LNCaP clone FGC (cell line): ENCODE results near the gene PPM1K.

Experiments
- DNase-seq: peaks from one replicate; pipeline ENCODE4 v3.0.0-alpha.2; 2011; ENCODE audit warnings: low read depth
- H3K4me3 ChIP-seq: 2 replicates; pipeline ENCODE4 v1.5.1; 2011; ENCODE audit warnings: mild to moderate bottlenecking, low read depth, low read length, control low read depth
- CTCF ChIP-seq: IDR thresholded peaks from 2 replicates; pipeline ENCODE4 v1.5.1; 2012; ENCODE audit warnings: mild to moderate bottlenecking; ENCODE audit not compliant: control insufficient read depth, insufficient read depth; ENCODE audit errors: extremely low read depth

Gene PPM1K

GRCh38 chr4:88291003-88291402, 6.6 kb upstream of the PPM1K start:
- peak; percentile 33 for DNase-seq
- TF ChIP-seq CTCF = no peak
- no peak overlapping the region for H3K4me3 ChIP-seq

GRCh38 chr4:88286897-88287296, 2.5 kb upstream of the PPM1K start:
- no peak overlapping the region for H3K4me3 ChIP-seq
- no peak for TF ChIP-seq CTCF
- no peak for DNase-seq

- no peak for DNase-seq
- no peak for TF ChIP-seq CTCF
- peak overlapping the region; percentile 76 for H3K4me3 ChIP-seq
These were observed 883 bp upstream of the PPM1K start for GRCh38 chr4:88285235-88285653.

GRCh38 chr4:88283661-88284438, 511 bp downstream of the PPM1K start:
- no peak for DNase-seq
- TF ChIP-seq CTCF = no peak
- H3K4me3 ChIP-seq = peak overlapping the region; percentile 76

- no peak overlapping the region for H3K4me3 ChIP-seq
- no peak for TF ChIP-seq CTCF
These were observed 4.0 kb downstream of the PPM1K start for GRCh38 chr4:88280228-88280795.

GRCh38 chr4:88277711-88278225, 6.6 kb downstream of the PPM1K start:
- no peak for TF ChIP-seq CTCF
- DNase-seq = no peak
- no peak overlapping the region for H3K4me3 ChIP-seq

More at GRCh38 chr4:88280228-88280795, 4.0 kb downstream of the PPM1K start:
- DNase-seq = no peak
